Measurements from ENCODE around the gene RBM17.
"Not testable (repeated sequence)": the region's sequence is repeated elsewhere in the genome, so short reads cannot be mapped to it uniquely, and the experiment has no call there.

Gene RBM17, protein sequence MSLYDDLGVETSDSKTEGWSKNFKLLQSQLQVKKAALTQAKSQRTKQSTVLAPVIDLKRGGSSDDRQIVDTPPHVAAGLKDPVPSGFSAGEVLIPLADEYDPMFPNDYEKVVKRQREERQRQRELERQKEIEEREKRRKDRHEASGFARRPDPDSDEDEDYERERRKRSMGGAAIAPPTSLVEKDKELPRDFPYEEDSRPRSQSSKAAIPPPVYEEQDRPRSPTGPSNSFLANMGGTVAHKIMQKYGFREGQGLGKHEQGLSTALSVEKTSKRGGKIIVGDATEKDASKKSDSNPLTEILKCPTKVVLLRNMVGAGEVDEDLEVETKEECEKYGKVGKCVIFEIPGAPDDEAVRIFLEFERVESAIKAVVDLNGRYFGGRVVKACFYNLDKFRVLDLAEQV

GRCh38 chr10:6088721-6089333 is at the start of gene RBM17:
TSS of gene RBM17 (plus strand) at chr10:6089034. CDS start at chr10:6097066, 8,032 bp downstream.
- in situ Hi-C loops (cut with HindIII; ENCODE audit: low pct_unique_long_range_greater_than_20kb, low sequenced_read_pairs) = no loop called here
- no peak for TF ChIP-seq JUND (IDR thresholded peaks at IDR 0.05; ENCODE audit: low read depth)
- peak; percentile 83 to 98 for DNase-seq (ENCODE audit: low read depth in 1 of 2, low spot score in 1 of 2)

- in situ Hi-C loops (cut with HindIII; ENCODE audit: low pct_unique_long_range_greater_than_20kb, low sequenced_read_pairs) = no loop called here
- DNase-seq (ENCODE audit: low read depth in 1 of 2, low spot score in 1 of 2) = no peak
- TF ChIP-seq JUND (IDR thresholded peaks at IDR 0.05; ENCODE audit: low read depth) = no peak
Measured at GRCh38 chr10:6039711-6040110, 49.1 kb upstream of the RBM17 start.

- DNase-seq (ENCODE audit: low read depth in 1 of 2, low spot score in 1 of 2) = no peak
- no peak for TF ChIP-seq JUND (IDR thresholded peaks at IDR 0.05; ENCODE audit: low read depth)
- in situ Hi-C loops (cut with HindIII; ENCODE audit: low pct_unique_long_range_greater_than_20kb, low sequenced_read_pairs) = no loop called here
Measured at GRCh38 chr10:6040205-6040604, 48.6 kb upstream of the RBM17 start.

GRCh38 chr10:6043377-6043776 is 45.5 kb upstream of the RBM17 start:
- in situ Hi-C loops (cut with HindIII; ENCODE audit: low pct_unique_long_range_greater_than_20kb, low sequenced_read_pairs); DNase-seq (ENCODE audit: low read depth in 1 of 2, low spot score in 1 of 2): not testable (repeated sequence)

GRCh38 chr10:6044060-6044459 is 44.8 kb upstream of the RBM17 start:
- no peak for DNase-seq (ENCODE audit: low read depth in 1 of 2, low spot score in 1 of 2)
- in situ Hi-C loops (cut with HindIII; ENCODE audit: low pct_unique_long_range_greater_than_20kb, low sequenced_read_pairs) = no loop called here
- no peak for TF ChIP-seq JUND (IDR thresholded peaks at IDR 0.05; ENCODE audit: low read depth)

DNA sequence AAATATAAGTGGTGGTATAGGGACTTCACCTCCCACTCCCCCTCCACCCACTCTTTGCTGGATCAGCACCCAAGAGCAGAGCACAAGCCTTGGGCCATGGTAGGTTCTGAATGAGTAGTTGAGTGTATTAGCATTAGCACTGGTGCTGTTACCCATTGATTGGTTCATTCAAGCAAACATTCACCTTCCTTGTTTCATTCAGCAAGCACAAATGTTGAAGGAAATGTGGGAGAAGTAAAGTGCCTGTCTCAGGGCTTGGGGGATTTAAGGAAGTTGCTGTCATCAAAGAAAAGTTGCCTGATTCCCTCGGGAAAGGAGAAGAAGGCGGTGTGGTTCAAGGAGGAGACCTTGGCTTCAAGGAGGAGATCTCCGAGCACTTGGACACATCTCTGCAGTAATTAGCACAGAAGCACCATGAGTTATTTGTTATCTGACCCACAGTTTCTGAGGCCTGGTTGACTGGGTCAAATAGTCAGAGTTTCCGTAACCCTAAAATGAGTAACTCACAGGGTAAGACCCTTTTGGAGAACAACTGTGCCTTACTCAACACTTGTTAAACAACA is 44.0 kb upstream of the RBM17 start:
- no peak for TF ChIP-seq JUND (IDR thresholded peaks at IDR 0.05; ENCODE audit: low read depth)
- DNase-seq (ENCODE audit: low read depth in 1 of 2, low spot score in 1 of 2) = no peak
- in situ Hi-C loops (cut with HindIII; ENCODE audit: low pct_unique_long_range_greater_than_20kb, low sequenced_read_pairs) = no loop called here

DNA sequence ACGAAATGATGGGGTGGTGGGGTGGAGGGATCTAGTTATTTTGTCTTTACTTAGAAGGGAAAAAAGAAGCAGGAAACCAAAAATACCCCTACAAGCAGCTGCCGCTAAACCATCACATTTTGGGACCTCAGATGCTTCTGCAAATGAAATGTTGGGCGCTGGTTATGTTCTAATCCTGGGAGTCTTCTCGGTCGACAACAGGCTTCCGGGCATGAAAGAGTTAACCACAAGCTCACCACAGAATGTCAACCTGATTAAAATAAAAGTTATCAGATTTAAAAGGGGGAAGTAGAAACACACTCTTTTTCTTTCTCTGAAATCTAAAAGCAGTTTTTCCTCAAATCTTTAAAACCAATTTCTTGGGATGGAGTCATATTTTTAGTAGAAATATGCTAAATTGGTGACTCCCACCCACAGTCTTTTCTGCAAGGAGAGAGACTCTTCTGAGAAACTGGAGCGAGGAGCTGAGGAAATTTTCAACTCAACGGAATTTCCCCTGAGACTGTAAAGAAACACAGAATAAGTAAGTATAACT is 43.5 kb upstream of the RBM17 start:
- no peak for DNase-seq (ENCODE audit: low read depth in 1 of 2, low spot score in 1 of 2)
- TF ChIP-seq JUND (IDR thresholded peaks at IDR 0.05; ENCODE audit: low read depth) = no peak
- in situ Hi-C loops (cut with HindIII; ENCODE audit: low pct_unique_long_range_greater_than_20kb, low sequenced_read_pairs) = no loop called here

GRCh38 chr10:6045878-6046772 is 42.7 kb upstream of the RBM17 start:
- TF ChIP-seq JUND (IDR thresholded peaks at IDR 0.05; ENCODE audit: low read depth) = no peak
- DNase-seq (ENCODE audit: low read depth in 1 of 2, low spot score in 1 of 2) = no peak
- in situ Hi-C loops (cut with HindIII; ENCODE audit: low pct_unique_long_range_greater_than_20kb, low sequenced_read_pairs) = no loop called here

DNA sequence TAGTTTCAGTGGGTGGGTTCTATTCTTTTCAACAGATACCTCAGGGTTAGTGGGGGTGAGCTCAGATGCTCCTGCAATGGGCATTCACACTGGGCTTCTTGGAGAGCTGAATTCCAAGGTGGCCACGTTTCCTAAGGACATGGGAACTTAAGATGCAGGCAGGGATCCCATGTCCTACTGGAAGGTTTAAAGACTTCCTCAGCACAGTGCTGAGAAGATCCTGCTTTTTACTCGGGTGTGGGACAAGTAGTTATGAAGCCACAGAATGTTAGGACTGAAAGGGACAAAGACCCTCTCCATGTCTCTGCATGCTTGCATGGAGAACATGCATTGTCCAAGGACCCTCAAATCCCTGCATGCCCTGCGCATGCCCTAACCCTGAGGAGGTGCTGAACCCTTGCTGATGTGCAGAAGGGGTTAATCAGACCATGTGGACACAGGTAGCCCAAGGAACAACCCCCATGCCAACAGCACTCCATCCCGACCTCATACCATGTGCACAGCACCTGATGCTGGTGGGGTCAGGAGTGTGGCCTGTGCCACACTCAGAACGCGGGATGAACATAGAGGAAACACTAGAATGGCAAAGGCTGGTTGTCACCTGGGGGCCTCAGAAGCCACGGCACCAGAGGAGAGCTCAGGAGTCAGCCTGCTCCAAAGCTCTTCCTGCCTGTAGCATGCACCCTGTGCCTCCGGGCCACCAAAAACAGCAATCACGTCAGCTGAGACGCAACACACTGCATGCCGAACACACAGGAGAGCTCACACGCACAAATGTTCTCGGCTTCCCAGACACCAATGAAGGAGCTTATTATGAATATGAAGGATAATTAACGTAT is 41.8 kb upstream of the RBM17 start:
- no peak for DNase-seq (ENCODE audit: low read depth in 1 of 2, low spot score in 1 of 2)
- TF ChIP-seq JUND (IDR thresholded peaks at IDR 0.05; ENCODE audit: low read depth) = no peak
- in situ Hi-C loops (cut with HindIII; ENCODE audit: low pct_unique_long_range_greater_than_20kb, low sequenced_read_pairs) = no loop called here

- TF ChIP-seq JUND (IDR thresholded peaks at IDR 0.05; ENCODE audit: low read depth) = no peak
- in situ Hi-C loops (cut with HindIII; ENCODE audit: low pct_unique_long_range_greater_than_20kb, low sequenced_read_pairs) = no loop called here
- DNase-seq (ENCODE audit: low read depth in 1 of 2, low spot score in 1 of 2) = no peak
Measured at GRCh38 chr10:6047847-6048246, 41.0 kb upstream of the RBM17 start.

GRCh38 chr10:6048281-6049030 is 40.4 kb upstream of the RBM17 start:
- DNase-seq (ENCODE audit: low read depth in 1 of 2, low spot score in 1 of 2) = no peak
- in situ Hi-C loops (cut with HindIII; ENCODE audit: low pct_unique_long_range_greater_than_20kb, low sequenced_read_pairs) = no loop called here
- TF ChIP-seq JUND (IDR thresholded peaks at IDR 0.05; ENCODE audit: low read depth) = no peak

All from T47D (cell line).